ENCODE data around the gene AIG1.

AIG1 gene

DNA sequence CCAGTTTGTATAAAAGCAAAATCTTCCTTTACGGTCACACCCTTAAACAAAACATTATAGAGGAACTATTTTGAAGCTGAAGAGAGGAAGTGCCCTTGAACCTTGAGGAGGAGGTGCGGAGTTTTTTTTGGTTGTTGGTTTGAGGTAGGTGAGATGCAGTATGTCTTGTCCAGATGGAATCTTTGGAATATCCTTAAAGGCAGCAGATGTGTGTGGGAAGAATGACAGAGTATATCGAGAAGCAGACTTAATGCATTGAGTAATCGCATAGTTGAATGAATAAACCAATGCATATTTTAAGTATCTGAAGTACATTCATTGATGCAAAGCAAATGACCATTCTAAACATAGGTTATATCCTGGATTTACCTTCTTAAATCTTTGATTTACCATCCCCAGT is 49.9 kb downstream of the AIG1 start:
- no peak overlapping the region for H3K9ac ChIP-seq (ENCODE audit: low read length in 2 of 2)
- no peak overlapping the region for H3K27ac ChIP-seq (ENCODE audit: low read length)
- no peak overlapping the region for H3K4me3 ChIP-seq (ENCODE audit: low read length in 2 of 2)
- no peaks in the 10 kb centered on the region for H3K9me3 ChIP-seq (ENCODE audit: control insufficient read depth in 2 of 2, low read length in 2 of 2)
- H3K27me3 ChIP-seq (ENCODE audit: control insufficient read depth in 1 of 2, insufficient read depth in 2 of 2, low read length in 2 of 2), result no peaks in the 10 kb centered on the region
- no peaks in the 10 kb centered on the region for H3K36me3 ChIP-seq (ENCODE audit: control insufficient read depth in 2 of 2, insufficient read depth in 2 of 2, low read length in 2 of 2)
- no peaks in the 10 kb centered on the region for H3K4me1 ChIP-seq (ENCODE audit: control insufficient read depth, insufficient read depth, low read length)

DNA sequence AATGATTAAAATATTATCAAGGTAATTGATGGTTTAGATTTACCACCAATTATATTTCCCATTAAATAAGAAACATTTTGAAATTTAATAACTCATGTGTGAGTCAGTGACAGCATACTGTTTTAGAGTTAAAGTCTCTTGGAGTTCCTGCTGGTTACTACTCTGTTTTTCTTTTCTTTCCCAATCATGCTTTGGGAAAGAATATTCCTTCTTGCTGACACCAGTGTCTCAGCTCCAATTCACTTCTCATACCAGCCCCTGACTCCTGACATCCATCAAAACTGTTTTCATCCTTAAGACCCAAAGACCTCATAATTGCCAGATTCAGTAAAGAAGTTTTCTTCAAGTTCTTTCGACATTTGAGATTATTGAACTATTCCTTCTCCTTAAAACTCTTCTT is 50.3 kb downstream of the AIG1 start:
- H3K4me3 ChIP-seq (ENCODE audit: low read length in 2 of 2), result no peak overlapping the region
- no peaks in the 10 kb centered on the region for H3K4me1 ChIP-seq (ENCODE audit: control insufficient read depth, insufficient read depth, low read length)
- H3K9ac ChIP-seq (ENCODE audit: low read length in 2 of 2), result no peak overlapping the region
- H3K27ac ChIP-seq (ENCODE audit: low read length), result no peak overlapping the region
- no peaks in the 10 kb centered on the region for H3K27me3 ChIP-seq (ENCODE audit: control insufficient read depth in 1 of 2, insufficient read depth in 2 of 2, low read length in 2 of 2)
- no peaks in the 10 kb centered on the region for H3K36me3 ChIP-seq (ENCODE audit: control insufficient read depth in 2 of 2, insufficient read depth in 2 of 2, low read length in 2 of 2)
- H3K9me3 ChIP-seq (ENCODE audit: control insufficient read depth in 2 of 2, low read length in 2 of 2), result no peaks in the 10 kb centered on the region

DNA sequence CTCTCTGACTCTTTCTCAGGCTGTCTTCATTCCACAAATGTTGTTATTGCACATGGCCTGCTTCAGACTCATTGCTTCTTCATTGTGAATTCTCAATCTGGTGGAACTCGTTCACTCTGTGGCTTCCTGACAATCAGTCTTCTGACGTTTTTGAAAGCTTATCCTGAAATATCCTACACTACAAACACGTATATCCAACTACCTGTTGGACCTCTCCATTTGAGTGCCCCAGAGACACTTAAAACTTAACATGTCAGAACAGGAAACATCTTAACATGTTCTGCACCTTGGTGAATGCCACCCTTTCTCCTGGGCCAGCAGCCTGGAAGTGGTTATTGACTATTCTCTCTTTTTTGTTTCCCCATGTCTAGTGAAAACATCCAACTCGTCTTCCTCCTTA is 50.8 kb downstream of the AIG1 start:
- H3K9me3 ChIP-seq (ENCODE audit: control insufficient read depth in 2 of 2, low read length in 2 of 2), result no peaks in the 10 kb centered on the region
- no peak overlapping the region for H3K4me3 ChIP-seq (ENCODE audit: low read length in 2 of 2)
- H3K27me3 ChIP-seq (ENCODE audit: control insufficient read depth in 1 of 2, insufficient read depth in 2 of 2, low read length in 2 of 2), result no peaks in the 10 kb centered on the region
- H3K27ac ChIP-seq (ENCODE audit: low read length), result no peak overlapping the region
- H3K36me3 ChIP-seq (ENCODE audit: control insufficient read depth in 2 of 2, insufficient read depth in 2 of 2, low read length in 2 of 2), result no peaks in the 10 kb centered on the region
- H3K9ac ChIP-seq (ENCODE audit: low read length in 2 of 2), result no peak overlapping the region
- no peaks in the 10 kb centered on the region for H3K4me1 ChIP-seq (ENCODE audit: control insufficient read depth, insufficient read depth, low read length)

GRCh38 chr6:143112084-143112768 is 51.5 kb downstream of the AIG1 start:
- H3K4me1 ChIP-seq (ENCODE audit: control insufficient read depth, insufficient read depth, low read length), result no peaks in the 10 kb centered on the region
- no peaks in the 10 kb centered on the region for H3K9me3 ChIP-seq (ENCODE audit: control insufficient read depth in 2 of 2, low read length in 2 of 2)
- H3K27me3 ChIP-seq (ENCODE audit: control insufficient read depth in 1 of 2, insufficient read depth in 2 of 2, low read length in 2 of 2), result no peaks in the 10 kb centered on the region
- no peaks in the 10 kb centered on the region for H3K36me3 ChIP-seq (ENCODE audit: control insufficient read depth in 2 of 2, insufficient read depth in 2 of 2, low read length in 2 of 2)
- no peak overlapping the region for H3K9ac ChIP-seq (ENCODE audit: low read length in 2 of 2)
- H3K27ac ChIP-seq (ENCODE audit: low read length), result no peak overlapping the region
- no peak overlapping the region for H3K4me3 ChIP-seq (ENCODE audit: low read length in 2 of 2)

- Histone ChIP-seq H3K27me3 (ENCODE audit: control insufficient read depth in 1 of 2, insufficient read depth in 2 of 2, low read length in 2 of 2) (no peaks in the 10 kb centered on the region), H3K4me1 (ENCODE audit: control insufficient read depth, insufficient read depth, low read length) (no peaks in the 10 kb centered on the region), H3K4me3 (ENCODE audit: low read length in 2 of 2) (no peak overlapping the region), H3K9me3 (ENCODE audit: control insufficient read depth in 2 of 2, low read length in 2 of 2) (no peaks in the 10 kb centered on the region), H3K9ac (ENCODE audit: low read length in 2 of 2) (no peak overlapping the region), H3K27ac (ENCODE audit: low read length) (no peak overlapping the region), H3K36me3 (ENCODE audit: control insufficient read depth in 2 of 2, insufficient read depth in 2 of 2, low read length in 2 of 2) (no peaks in the 10 kb centered on the region)
Observed at GRCh38 chr6:143112837-143113236, 52.1 kb downstream of the AIG1 start.

DNA sequence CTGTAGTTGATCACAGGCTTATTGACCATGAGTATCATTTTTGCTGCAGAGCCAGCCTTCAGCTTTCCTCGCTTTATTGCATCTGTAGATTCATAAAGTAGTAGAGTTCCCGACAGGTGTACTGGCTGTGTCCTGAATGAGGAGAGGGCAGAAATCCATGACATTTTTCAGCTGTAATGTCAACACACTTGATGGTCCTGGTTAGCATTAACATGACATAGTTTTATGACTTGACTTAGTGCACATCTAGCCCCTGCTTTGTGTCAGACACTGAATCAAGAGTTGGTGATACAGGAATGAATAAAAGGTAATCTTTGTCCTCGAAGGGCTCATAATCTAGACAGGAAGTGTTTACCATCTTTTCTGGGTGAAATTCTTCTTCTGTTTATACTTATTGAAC is 55.0 kb downstream of the AIG1 start:
- Histone ChIP-seq H3K9ac (ENCODE audit: low read length in 2 of 2) (no peak overlapping the region), H3K36me3 (ENCODE audit: control insufficient read depth in 2 of 2, insufficient read depth in 2 of 2, low read length in 2 of 2) (peaks cover 0 to 2% of the 10 kb centered on the region in 2 donors), H3K27ac (ENCODE audit: low read length) (no peak overlapping the region), H3K9me3 (ENCODE audit: control insufficient read depth in 2 of 2, low read length in 2 of 2) (no peaks in the 10 kb centered on the region), H3K27me3 (ENCODE audit: control insufficient read depth in 1 of 2, insufficient read depth in 2 of 2, low read length in 2 of 2) (no peaks in the 10 kb centered on the region), H3K4me3 (ENCODE audit: low read length in 2 of 2) (no peak overlapping the region), H3K4me1 (ENCODE audit: control insufficient read depth, insufficient read depth, low read length) (no peaks in the 10 kb centered on the region)

DNA sequence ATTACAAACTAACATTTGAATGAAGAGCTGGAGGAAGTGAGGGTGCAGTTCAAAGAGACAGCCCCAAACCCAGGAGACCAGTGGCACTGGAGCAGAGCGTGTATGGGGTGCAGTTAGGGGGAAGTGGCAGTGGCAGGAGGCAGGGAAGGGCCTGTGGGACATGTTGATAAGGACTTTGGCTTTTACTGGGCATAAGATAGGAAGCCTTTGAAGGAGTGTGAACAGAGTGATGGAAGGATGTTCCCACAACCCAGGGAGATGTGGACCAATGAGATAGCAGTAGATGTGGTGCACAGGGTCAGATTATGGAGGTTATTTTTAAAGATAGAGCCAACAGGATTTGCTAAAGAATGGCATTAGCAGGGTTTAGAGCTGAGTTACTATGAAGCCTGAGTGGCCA is 56.4 kb downstream of the AIG1 start:
- no peaks in the 10 kb centered on the region for H3K4me1 ChIP-seq (ENCODE audit: control insufficient read depth, insufficient read depth, low read length)
- peaks cover 0 to 2% of the 10 kb centered on the region in 2 donors for H3K36me3 ChIP-seq (ENCODE audit: control insufficient read depth in 2 of 2, insufficient read depth in 2 of 2, low read length in 2 of 2)
- H3K27me3 ChIP-seq (ENCODE audit: control insufficient read depth in 1 of 2, insufficient read depth in 2 of 2, low read length in 2 of 2), result no peaks in the 10 kb centered on the region
- no peak overlapping the region for H3K9ac ChIP-seq (ENCODE audit: low read length in 2 of 2)
- H3K27ac ChIP-seq (ENCODE audit: low read length), result no peak overlapping the region
- H3K9me3 ChIP-seq (ENCODE audit: control insufficient read depth in 2 of 2, low read length in 2 of 2), result no peaks in the 10 kb centered on the region
- H3K4me3 ChIP-seq (ENCODE audit: low read length in 2 of 2), result no peak overlapping the region

DNA sequence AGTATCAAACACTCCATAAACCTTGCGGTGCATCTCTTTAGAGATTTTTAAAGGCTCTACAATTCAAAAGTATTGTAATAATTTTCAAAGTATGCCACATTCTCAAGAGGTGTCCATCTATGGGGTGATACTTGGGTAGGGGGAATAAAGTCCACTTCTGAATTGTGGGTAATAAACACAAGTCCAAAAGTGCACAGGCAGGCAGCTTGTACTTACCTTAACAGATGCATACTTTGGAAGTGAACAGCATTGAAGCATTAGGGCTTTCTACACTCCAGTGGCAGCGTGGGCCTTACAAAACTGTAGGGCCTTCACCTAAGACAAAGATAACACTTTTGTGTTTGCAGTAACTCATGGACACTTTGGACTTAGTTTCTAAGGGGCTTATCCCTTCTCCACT is 58.6 kb downstream of the AIG1 start:
- H3K4me3 ChIP-seq (ENCODE audit: low read length in 2 of 2), result no peak overlapping the region
- peaks cover 0 to 5% of the 10 kb centered on the region in 2 donors for H3K36me3 ChIP-seq (ENCODE audit: control insufficient read depth in 2 of 2, insufficient read depth in 2 of 2, low read length in 2 of 2)
- H3K4me1 ChIP-seq (ENCODE audit: control insufficient read depth, insufficient read depth, low read length), result no peaks in the 10 kb centered on the region
- H3K27ac ChIP-seq (ENCODE audit: low read length), result no peak overlapping the region
- no peaks in the 10 kb centered on the region for H3K9me3 ChIP-seq (ENCODE audit: control insufficient read depth in 2 of 2, low read length in 2 of 2)
- no peak overlapping the region for H3K9ac ChIP-seq (ENCODE audit: low read length in 2 of 2)
- no peaks in the 10 kb centered on the region for H3K27me3 ChIP-seq (ENCODE audit: control insufficient read depth in 1 of 2, insufficient read depth in 2 of 2, low read length in 2 of 2)

GRCh38 chr6:143123081-143123480 is 62.4 kb downstream of the AIG1 start:
- Histone ChIP-seq H3K27ac (ENCODE audit: low read length) (no peak overlapping the region), H3K9ac (ENCODE audit: low read length in 2 of 2) (no peak overlapping the region), H3K4me1 (ENCODE audit: control insufficient read depth, insufficient read depth, low read length) (no peaks in the 10 kb centered on the region), H3K27me3 (ENCODE audit: control insufficient read depth in 1 of 2, insufficient read depth in 2 of 2, low read length in 2 of 2) (no peaks in the 10 kb centered on the region), H3K9me3 (ENCODE audit: control insufficient read depth in 2 of 2, low read length in 2 of 2) (no peaks in the 10 kb centered on the region), H3K4me3 (ENCODE audit: low read length in 2 of 2) (no peak overlapping the region), H3K36me3 (ENCODE audit: control insufficient read depth in 2 of 2, insufficient read depth in 2 of 2, low read length in 2 of 2) (peaks cover 0 to 8% of the 10 kb centered on the region in 2 donors)

DNA sequence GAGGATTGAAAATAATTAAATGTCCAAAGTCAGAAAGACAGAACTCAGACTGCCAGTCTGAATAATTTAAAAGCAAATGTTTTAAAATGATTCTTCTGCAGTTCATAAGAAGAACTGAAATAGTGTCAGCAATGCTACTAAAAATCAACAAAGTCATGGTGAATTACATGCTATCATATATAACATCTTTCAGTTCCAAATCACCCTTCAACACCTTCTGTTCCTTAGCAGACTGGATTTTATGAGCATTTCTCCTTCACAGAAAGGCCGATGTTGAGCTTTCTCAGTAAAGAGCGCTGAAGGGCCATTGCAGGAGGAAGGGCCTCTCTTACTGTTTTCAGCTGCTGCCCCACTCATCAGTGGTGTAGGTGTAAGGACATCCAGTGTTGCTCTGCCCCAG is 63.3 kb downstream of the AIG1 start:
- Histone ChIP-seq H3K36me3 (ENCODE audit: control insufficient read depth in 2 of 2, insufficient read depth in 2 of 2, low read length in 2 of 2) (peaks cover 0 to 8% of the 10 kb centered on the region in 2 donors), H3K9me3 (ENCODE audit: control insufficient read depth in 2 of 2, low read length in 2 of 2) (no peaks in the 10 kb centered on the region), H3K9ac (ENCODE audit: low read length in 2 of 2) (no peak overlapping the region), H3K27me3 (ENCODE audit: control insufficient read depth in 1 of 2, insufficient read depth in 2 of 2, low read length in 2 of 2) (no peaks in the 10 kb centered on the region), H3K4me3 (ENCODE audit: low read length in 2 of 2) (no peak overlapping the region), H3K4me1 (ENCODE audit: control insufficient read depth, insufficient read depth, low read length) (no peaks in the 10 kb centered on the region), H3K27ac (ENCODE audit: low read length) (no peak overlapping the region)

DNA sequence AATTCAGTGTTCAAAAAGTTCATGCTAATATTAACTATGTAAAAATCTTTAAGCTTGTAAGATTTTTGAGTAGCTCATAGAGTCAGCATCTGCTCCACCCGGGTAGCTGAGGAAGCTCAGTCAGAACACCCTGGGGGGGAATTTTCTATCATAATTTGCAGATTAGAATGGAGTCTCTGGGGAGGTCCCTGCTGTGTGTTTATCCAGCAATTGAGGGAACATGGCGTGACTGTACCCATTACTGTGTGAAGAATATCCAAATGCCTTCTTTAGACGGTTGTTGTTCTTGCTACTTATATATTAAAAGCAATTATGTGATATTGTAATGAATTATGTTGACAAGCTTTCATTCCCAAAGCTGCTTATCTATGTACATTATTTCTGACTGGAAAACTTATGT is 64.8 kb downstream of the AIG1 start:
- Histone ChIP-seq H3K36me3 (ENCODE audit: control insufficient read depth in 2 of 2, insufficient read depth in 2 of 2, low read length in 2 of 2) (peaks cover 0 to 6% of the 10 kb centered on the region in 2 donors), H3K27me3 (ENCODE audit: control insufficient read depth in 1 of 2, insufficient read depth in 2 of 2, low read length in 2 of 2) (no peaks in the 10 kb centered on the region), H3K27ac (ENCODE audit: low read length) (no peak overlapping the region), H3K9me3 (ENCODE audit: control insufficient read depth in 2 of 2, low read length in 2 of 2) (peaks cover 0 to 4% of the 10 kb centered on the region in 2 donors), H3K9ac (ENCODE audit: low read length in 2 of 2) (no peak overlapping the region), H3K4me3 (ENCODE audit: low read length in 2 of 2) (no peak overlapping the region), H3K4me1 (ENCODE audit: control insufficient read depth, insufficient read depth, low read length) (no peaks in the 10 kb centered on the region)
